ENCODE data around the gene PRMT7.

DNA sequence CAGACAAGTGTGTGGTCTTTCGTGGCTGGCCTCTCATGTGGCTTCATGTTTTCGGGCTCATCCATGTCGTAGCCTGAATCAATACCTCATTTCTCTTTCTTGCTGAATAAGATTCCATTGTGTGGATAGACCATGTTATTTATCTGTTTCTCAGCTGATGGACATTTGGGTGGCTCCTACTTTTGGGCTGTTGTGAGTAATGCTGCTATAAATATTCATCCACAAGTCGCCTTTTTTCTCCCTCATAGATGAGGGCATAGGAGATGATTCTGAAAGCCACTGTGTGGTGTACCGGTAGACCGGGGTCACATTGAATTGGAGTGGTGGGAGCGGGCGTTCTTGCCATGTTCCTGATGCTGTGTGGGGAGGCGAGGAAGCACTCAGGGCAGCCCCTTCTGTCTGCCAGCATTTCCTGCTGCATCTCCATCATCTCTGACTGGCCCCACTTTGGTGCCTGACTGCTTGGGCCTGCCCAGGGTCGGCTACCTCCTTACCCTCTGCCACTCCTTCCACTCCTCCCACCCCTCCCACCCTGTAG is 40.1 kb downstream of the PRMT7 start:
- TF ChIP-seq, protein P1, sequence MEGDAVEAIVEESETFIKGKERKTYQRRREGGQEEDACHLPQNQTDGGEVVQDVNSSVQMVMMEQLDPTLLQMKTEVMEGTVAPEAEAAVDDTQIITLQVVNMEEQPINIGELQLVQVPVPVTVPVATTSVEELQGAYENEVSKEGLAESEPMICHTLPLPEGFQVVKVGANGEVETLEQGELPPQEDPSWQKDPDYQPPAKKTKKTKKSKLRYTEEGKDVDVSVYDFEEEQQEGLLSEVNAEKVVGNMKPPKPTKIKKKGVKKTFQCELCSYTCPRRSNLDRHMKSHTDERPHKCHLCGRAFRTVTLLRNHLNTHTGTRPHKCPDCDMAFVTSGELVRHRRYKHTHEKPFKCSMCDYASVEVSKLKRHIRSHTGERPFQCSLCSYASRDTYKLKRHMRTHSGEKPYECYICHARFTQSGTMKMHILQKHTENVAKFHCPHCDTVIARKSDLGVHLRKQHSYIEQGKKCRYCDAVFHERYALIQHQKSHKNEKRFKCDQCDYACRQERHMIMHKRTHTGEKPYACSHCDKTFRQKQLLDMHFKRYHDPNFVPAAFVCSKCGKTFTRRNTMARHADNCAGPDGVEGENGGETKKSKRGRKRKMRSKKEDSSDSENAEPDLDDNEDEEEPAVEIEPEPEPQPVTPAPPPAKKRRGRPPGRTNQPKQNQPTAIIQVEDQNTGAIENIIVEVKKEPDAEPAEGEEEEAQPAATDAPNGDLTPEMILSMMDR (conservative IDR thresholded peaks at IDR 0.05; ENCODE audit: low read length): no peak
- TF ChIP-seq EZH2phosphoT487 (IDR thresholded peaks at IDR 0.05; ENCODE audit: borderline replicate concordance, low read depth, low read length): no peak

Data from OCI-LY7 (cell line).